ENCODE results near the gene GABRB1. TPM values are rescaled to one million over a fixed set of nuclear protein-coding genes. Genes with fewer than 3 reads are reported as not detected.

The GABRB1 gene
- total RNA-seq, 2 experiments from 2014 or later, result not detected

DNA sequence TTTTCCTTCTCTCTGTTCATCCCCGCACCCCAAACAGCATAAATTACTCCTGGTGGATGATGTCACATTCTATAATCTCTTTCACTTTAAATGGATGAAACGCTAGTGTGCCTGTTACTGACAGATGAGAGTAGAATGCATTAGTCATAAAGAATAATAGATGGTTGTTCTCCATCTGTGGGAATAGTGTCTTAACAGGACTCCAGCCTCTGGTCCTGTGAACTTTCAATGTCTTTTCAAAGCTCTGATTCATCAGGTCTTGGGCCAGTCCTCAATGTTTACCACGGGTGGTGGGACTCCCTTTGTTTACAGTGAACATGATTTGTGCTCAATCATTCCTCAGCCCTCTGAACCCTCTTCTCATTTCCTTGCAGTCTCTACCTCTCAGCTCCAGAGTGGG is 182.6 kb downstream of the GABRB1 start:
- peaks cover 5% of the 10 kb centered on the region for H3K27me3 Mint-ChIP-seq
- no peak overlapping the region for H3K27ac Mint-ChIP-seq
- ATAC-seq (no peak), DNase-seq (no peak)
- no peaks in the 10 kb centered on the region for H3K4me1 Mint-ChIP-seq
- CTCF ChIA-PET, result no interaction called here
- no peak overlapping the region for H3K4me3 Mint-ChIP-seq
- H3K9me3 Mint-ChIP-seq (ENCODE audit: low read depth), result no peaks in the 10 kb centered on the region
- no peaks in the 10 kb centered on the region for H3K36me3 Mint-ChIP-seq

DNA sequence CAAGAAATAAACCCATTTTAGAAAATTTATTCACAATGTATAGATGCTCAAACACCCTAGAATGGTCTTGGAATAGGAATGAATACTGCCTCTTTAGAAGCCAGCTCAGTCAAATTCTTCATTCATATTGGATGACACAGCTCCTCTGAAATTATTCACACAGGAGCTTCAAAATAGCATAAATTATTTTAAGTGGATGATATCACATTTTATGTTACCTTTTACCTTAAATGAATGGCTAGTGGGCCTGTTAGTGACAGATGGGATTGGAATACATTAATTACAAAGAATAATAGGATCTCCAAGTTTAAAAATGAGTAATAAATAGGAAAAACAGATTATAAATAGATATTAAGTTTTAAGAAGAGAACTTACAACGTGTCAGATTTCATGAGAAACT is 184.4 kb downstream of the GABRB1 start:
- H3K27me3 Mint-ChIP-seq, result peaks cover 17% of the 10 kb centered on the region
- CTCF ChIA-PET, result no interaction called here
- DNase-seq (no peak), ATAC-seq (no peak)
- no peak overlapping the region for H3K4me3 Mint-ChIP-seq
- H3K9me3 Mint-ChIP-seq (ENCODE audit: low read depth), result no peaks in the 10 kb centered on the region
- no peaks in the 10 kb centered on the region for H3K36me3 Mint-ChIP-seq
- H3K4me1 Mint-ChIP-seq, result no peaks in the 10 kb centered on the region
- no peak overlapping the region for H3K27ac Mint-ChIP-seq

DNA sequence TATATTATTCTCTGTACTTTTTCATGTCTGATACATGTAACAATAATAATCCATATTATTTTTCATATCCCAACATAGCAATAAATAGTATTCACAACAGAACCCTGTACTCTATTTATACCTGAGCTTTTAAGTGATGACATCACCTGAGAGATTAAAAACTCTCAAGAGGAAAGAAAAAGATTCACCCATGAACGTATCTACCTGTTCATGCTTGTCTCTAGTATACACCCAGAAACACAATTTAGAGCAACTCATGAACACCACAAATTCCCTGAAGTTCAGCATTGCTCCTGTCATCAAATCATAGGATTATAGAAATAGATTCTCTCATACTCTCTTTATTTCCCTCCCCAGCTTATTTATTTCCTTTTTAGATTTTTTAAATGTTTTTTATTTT is 185.9 kb downstream of the GABRB1 start:
- Mint-ChIP-seq H3K4me1 (no peaks in the 10 kb centered on the region), H3K27me3 (peaks cover 18% of the 10 kb centered on the region), H3K36me3 (no peaks in the 10 kb centered on the region), H3K4me3 (no peak overlapping the region), H3K27ac (no peak overlapping the region), H3K9me3 (ENCODE audit: low read depth) (no peaks in the 10 kb centered on the region)
- ATAC-seq, result no peak
- CTCF ChIA-PET, result no interaction called here
- DNase-seq, result no peak

DNA sequence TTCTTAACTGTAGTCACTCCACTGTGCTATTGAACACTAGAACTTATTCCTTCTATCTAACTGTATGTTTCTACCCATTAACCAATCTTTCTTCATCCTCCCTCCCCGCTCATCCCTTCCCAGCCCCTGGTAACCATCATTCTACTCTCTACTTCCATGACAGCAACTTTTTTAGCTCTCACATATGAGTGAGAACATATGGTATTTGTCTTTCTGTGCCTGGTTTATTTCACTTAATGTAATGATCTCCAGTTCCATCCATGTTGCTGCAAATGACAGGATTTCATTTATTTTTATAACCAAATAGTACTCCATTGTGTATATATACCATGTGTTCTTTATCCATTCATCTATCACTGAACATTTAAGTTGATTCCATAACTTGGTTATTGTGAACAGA is 186.5 kb downstream of the GABRB1 start:
- H3K27me3 Mint-ChIP-seq, result peaks cover 18% of the 10 kb centered on the region
- no peaks in the 10 kb centered on the region for H3K36me3 Mint-ChIP-seq
- ATAC-seq, result no peak
- H3K27ac Mint-ChIP-seq, result no peak overlapping the region
- H3K9me3 Mint-ChIP-seq (ENCODE audit: low read depth), result no peaks in the 10 kb centered on the region
- H3K4me3 Mint-ChIP-seq, result no peak overlapping the region
- no peak for DNase-seq
- no peaks in the 10 kb centered on the region for H3K4me1 Mint-ChIP-seq
- CTCF ChIA-PET, result no interaction called here

DNA sequence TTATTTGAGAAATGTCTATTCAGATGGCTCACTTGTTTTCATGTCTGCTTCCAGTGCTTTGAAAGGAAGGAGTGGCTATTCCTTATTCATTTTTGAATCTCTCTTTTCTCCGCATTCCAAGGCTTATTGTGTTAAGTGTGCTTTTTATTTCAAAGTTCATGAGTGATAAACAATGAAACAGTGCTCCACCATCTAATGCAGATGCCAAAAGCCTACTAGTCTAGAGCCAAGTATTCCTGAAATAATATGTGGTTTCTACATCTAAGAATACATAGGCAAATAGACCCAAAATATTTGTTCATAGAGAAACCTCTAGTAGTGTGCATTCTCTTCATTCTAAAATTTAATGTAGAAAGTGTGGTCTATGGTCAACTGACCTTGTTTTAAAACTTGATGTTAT is 187.3 kb downstream of the GABRB1 start:
- no peaks in the 10 kb centered on the region for H3K9me3 Mint-ChIP-seq (ENCODE audit: low read depth)
- no peak overlapping the region for H3K4me3 Mint-ChIP-seq
- no peaks in the 10 kb centered on the region for H3K36me3 Mint-ChIP-seq
- H3K27me3 Mint-ChIP-seq, result peaks cover 18% of the 10 kb centered on the region
- no peak overlapping the region for H3K27ac Mint-ChIP-seq
- DNase-seq (no peak), ATAC-seq (no peak)
- CTCF ChIA-PET, result no interaction called here
- no peaks in the 10 kb centered on the region for H3K4me1 Mint-ChIP-seq

DNA sequence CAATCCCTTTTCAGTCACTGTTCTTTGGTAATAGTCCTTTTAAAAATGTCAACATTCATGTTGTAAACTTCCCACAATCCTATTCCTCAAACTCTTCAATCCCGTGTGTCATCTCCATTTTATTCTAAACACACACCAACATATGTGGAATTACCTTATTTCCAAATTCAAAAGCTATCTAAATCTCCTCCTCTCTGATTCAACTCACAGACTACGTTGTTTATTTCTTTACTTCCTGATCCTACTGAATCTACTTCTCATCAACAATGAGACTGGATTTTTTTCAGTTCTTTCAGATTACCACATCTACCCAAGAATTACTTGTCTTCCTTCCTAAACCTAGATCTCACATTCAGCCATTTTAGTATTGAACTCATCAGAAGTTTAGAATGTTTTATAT is 188.2 kb downstream of the GABRB1 start:
- DNase-seq (no peak), ATAC-seq (no peak)
- Mint-ChIP-seq H3K36me3 (no peaks in the 10 kb centered on the region), H3K9me3 (ENCODE audit: low read depth) (no peaks in the 10 kb centered on the region), H3K4me3 (no peak overlapping the region), H3K27ac (no peak overlapping the region), H3K27me3 (peaks cover 19% of the 10 kb centered on the region), H3K4me1 (no peaks in the 10 kb centered on the region)
- CTCF ChIA-PET, result no interaction called here

DNA sequence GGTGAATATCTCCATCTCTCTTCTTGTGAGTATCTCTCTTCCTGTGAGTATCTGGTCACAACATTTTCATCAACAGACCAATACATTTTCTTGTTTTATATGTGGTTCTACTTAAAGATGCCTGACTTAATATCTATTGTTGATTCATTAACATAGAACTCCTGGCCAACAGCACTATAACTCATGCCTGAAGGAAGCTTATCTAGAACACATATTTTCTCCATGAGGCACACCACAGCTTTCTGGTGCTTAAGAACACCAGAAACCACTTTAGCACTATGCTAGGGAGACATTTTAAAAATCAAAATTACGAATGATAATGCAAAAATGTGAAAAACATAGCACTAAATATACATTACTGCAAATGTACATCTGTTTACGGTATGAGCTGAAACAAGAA is 190.4 kb downstream of the GABRB1 start:
- Mint-ChIP-seq H3K9me3 (ENCODE audit: low read depth) (no peaks in the 10 kb centered on the region), H3K27me3 (peaks cover 23% of the 10 kb centered on the region), H3K27ac (no peak overlapping the region), H3K4me1 (no peaks in the 10 kb centered on the region), H3K36me3 (no peaks in the 10 kb centered on the region), H3K4me3 (no peak overlapping the region)
- CTCF ChIA-PET, result no interaction called here
- ATAC-seq, result no peak
- no peak for DNase-seq

DNA sequence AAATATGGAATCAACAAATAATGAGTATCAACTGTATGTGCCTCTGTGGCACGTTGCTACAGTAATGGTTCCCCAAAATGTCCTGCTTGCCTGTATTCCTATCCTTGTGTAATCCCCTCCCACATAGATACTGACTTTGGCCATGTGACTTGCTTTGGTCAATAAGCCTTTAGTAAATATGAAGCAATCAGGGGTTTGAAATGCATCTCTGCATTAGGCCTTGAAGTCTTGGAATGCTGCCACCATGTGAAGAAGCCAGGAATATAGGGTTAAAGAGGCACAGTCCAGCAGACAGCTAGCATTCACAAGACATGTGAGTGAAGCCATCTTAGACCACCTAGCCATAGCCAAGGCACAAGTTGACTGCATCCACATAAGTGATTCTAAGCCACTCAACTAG is 190.9 kb downstream of the GABRB1 start:
- ATAC-seq (no peak), DNase-seq (no peak)
- Mint-ChIP-seq H3K27ac (no peak overlapping the region), H3K4me1 (no peaks in the 10 kb centered on the region), H3K4me3 (no peak overlapping the region), H3K36me3 (no peaks in the 10 kb centered on the region), H3K9me3 (ENCODE audit: low read depth) (no peaks in the 10 kb centered on the region), H3K27me3 (peaks cover 23% of the 10 kb centered on the region)
- CTCF ChIA-PET, result no interaction called here

DNA sequence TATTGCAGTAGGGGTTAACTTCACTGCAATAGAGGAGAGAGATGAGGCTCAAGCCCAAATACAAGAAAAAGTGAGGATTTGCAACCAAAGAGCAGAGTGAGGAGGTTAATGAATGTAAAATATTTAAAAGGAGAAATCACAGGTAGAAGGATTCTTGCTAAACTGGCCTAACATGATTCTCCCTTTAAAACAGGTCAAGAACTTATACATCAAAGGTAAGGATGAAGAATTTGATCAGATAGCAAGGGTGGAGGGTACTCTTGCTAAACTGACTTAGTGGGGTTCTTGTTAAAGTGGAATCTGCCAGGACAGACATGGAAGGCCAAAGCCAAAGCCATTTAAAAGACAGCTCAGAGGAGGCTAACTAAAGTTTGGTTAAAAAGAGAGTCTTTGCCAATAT is 193.0 kb downstream of the GABRB1 start:
- Mint-ChIP-seq H3K4me3 (no peak overlapping the region), H3K4me1 (no peaks in the 10 kb centered on the region), H3K36me3 (no peaks in the 10 kb centered on the region), H3K27ac (no peak overlapping the region), H3K9me3 (ENCODE audit: low read depth) (no peaks in the 10 kb centered on the region), H3K27me3 (peaks cover 18% of the 10 kb centered on the region)
- CTCF ChIA-PET, result no interaction called here
- ATAC-seq, result no peak
- DNase-seq, result no peak

DNA sequence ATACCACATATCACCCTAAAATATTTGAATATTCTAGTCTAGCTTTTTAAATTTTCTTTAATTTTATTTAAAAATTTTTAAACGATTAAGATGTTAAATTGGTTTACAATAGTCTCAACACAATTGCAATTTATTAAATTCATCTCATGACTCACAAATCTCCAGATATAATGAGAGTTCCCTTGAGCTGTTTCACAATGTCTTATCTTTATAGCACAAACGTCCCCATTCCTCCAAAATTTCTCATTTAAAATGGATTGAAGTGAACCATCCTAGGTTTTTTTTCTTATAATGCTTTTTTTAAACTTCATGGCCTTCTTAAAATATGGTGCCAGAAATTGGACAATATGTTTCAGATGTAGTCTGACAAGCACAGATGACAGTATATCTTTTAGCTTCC is 204.4 kb downstream of the GABRB1 start:
- Mint-ChIP-seq H3K4me3 (no peak overlapping the region), H3K36me3 (no peaks in the 10 kb centered on the region), H3K9me3 (ENCODE audit: low read depth) (no peaks in the 10 kb centered on the region), H3K27ac (no peak overlapping the region), H3K27me3 (peaks cover 3% of the 10 kb centered on the region), H3K4me1 (no peaks in the 10 kb centered on the region)
- ATAC-seq (no peak), DNase-seq (no peak)
- CTCF ChIA-PET, result no interaction called here

DNA sequence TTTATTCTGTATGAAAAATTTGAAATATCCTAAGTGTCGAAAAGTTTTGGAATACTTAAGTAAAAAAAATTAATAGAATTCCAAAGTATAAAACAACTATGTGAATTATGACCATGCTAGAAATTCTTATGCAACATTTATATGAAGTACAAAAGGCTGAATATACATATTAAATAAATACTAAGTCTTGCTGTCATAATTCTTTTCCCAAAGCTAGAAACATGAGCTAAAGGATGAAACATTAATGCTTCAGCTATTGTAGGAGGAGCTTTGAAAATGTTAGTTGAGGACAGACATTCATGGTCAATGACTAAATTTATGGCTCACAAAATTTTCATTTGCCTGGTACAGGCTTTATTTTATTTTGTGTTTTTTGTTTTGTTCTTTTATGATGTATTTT is 207.3 kb downstream of the GABRB1 start:
- CTCF ChIA-PET, result no interaction called here
- ATAC-seq, result no peak
- H3K4me3 Mint-ChIP-seq, result no peak overlapping the region

DNA sequence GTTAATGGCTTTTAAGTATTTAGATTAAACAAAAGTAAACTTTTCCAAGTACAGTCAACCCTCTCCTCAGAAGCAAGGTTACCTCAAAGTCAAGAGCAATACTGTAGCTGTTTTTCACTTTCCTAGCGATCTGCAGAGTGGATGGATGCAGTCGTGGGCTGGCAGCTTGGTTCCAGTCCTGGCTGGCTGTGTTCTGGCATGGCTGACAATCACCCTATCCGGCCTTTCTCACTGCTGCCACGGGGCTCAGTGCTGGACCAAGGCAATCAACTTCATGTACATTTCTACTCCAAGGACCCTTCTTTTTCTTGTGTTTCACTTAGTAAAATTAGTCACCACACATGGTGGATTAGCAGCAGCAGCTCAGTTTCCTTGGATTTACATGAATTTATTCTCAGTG is 208.3 kb downstream of the GABRB1 start:
- H3K4me1 Mint-ChIP-seq, result no peaks in the 10 kb centered on the region
- no peak overlapping the region for H3K4me3 Mint-ChIP-seq
- H3K27me3 Mint-ChIP-seq, result peaks cover 3% of the 10 kb centered on the region
- no peaks in the 10 kb centered on the region for H3K36me3 Mint-ChIP-seq
- no peak for DNase-seq
- CTCF ChIA-PET, result no interaction called here
- H3K27ac Mint-ChIP-seq, result no peak overlapping the region
- no peaks in the 10 kb centered on the region for H3K9me3 Mint-ChIP-seq (ENCODE audit: low read depth)
- ATAC-seq, result no peak

More for the DNA sequence above, 207.3 kb downstream of the GABRB1 start:
- H3K9me3 Mint-ChIP-seq (ENCODE audit: low read depth), result no peaks in the 10 kb centered on the region
- no peaks in the 10 kb centered on the region for H3K4me1 Mint-ChIP-seq
- no peak for DNase-seq
- no peak overlapping the region for H3K27ac Mint-ChIP-seq
- H3K27me3 Mint-ChIP-seq, result peaks cover 3% of the 10 kb centered on the region
- H3K36me3 Mint-ChIP-seq, result no peaks in the 10 kb centered on the region

DNA sequence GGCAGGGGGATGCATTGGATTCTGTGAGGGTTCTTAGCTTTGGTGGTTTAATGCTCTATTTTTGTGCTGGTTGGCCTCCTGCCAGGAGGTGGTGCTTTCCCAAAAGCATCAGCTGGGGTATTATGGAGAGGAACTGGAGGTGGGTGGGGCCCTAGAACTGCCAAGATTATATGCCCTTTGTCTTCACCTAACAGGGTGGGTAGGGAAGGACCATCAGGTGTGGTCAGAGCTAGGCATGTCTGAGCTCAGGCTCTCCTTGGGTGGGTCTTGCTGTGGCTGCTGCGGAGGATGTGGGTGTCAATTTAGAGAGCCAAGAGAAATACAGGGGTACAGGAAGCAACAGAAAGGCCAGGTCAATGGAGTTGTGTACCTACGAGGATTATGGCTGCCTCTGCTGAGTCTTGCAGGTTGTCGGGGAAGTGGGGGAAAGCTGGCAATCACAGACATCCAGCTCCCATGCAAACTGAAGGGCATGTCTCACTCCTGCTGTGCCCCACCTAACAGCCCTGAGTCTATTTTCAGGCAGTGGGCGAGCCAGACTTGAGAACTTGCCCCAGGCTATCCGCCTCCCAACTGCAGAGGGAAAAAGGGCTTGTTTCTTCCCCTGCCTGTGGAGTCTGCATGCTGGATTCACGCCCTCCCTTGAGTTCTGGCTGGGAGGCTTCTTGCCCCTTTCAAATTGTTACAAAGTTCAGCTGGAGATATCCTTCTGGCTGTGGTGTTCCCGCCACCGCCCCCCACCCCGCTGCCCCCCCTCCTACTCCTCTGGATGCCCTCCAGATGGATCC is 220.2 kb downstream of the GABRB1 start:
- no peaks in the 10 kb centered on the region for H3K9me3 Mint-ChIP-seq (ENCODE audit: low read depth)
- H3K4me1 Mint-ChIP-seq, result no peaks in the 10 kb centered on the region
- CTCF ChIA-PET, result no interaction called here
- ATAC-seq (no peak), DNase-seq (no peak)
- H3K4me3 Mint-ChIP-seq, result no peak overlapping the region
- no peak overlapping the region for H3K27ac Mint-ChIP-seq
- peaks cover 8% of the 10 kb centered on the region for H3K27me3 Mint-ChIP-seq
- no peaks in the 10 kb centered on the region for H3K36me3 Mint-ChIP-seq

DNA sequence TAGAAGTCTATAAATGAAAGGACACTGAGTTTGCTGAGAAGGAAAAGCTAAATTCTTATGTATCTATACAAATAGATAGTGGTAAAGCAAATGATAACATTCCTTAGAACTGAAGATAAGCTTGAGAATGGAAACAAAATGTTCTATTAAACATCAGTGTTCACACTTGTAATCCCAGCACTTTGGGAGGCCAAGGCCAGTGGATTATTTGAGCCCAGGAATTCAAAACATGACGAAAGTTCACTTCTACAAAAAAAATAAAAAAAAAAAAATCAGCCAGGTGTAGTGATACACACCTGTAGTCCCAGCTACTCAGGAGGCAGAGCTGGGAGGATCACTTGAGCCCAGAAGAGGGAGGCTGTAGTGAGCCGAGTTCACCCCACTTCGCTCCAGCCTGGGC is 232.4 kb downstream of the GABRB1 start:
- no peaks in the 10 kb centered on the region for H3K9me3 Mint-ChIP-seq (ENCODE audit: low read depth)
- ATAC-seq (no peak), DNase-seq (no peak)
- no peak overlapping the region for H3K4me3 Mint-ChIP-seq
- H3K36me3 Mint-ChIP-seq, result no peaks in the 10 kb centered on the region
- H3K27ac Mint-ChIP-seq, result no peak overlapping the region
- CTCF ChIA-PET, result no interaction called here
- H3K27me3 Mint-ChIP-seq, result no peaks in the 10 kb centered on the region
- H3K4me1 Mint-ChIP-seq, result no peaks in the 10 kb centered on the region
